ENCODE results near the gene LPIN1.

The LPIN1 gene

DNA sequence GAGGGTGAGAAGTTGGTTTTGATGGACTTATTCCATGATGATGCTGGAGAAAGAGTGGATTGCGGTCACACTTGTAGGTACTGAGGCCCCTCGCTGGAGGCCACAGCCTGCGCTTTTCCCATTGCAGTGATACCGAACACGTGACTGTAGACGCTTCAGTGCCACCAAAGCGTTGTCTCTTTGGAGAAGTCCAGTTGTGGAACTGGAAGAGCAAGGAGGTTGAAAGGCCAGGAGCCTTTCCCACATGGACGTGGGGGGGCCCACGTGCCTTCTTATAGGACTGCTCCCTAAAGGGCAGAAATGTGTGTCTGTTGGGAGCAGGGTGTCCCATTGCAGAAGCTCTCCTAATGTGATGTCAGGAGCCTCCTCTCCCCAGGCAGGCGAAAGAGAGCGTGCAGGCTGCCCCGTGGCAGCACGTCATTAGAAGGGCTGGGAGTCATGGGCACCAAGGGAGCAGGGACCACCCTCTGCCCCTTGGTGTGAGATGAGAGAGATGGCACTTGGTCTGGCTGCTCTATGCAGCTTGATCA, 31.5 kb downstream of the LPIN1 start:
- TF ChIP-seq, protein P1, sequence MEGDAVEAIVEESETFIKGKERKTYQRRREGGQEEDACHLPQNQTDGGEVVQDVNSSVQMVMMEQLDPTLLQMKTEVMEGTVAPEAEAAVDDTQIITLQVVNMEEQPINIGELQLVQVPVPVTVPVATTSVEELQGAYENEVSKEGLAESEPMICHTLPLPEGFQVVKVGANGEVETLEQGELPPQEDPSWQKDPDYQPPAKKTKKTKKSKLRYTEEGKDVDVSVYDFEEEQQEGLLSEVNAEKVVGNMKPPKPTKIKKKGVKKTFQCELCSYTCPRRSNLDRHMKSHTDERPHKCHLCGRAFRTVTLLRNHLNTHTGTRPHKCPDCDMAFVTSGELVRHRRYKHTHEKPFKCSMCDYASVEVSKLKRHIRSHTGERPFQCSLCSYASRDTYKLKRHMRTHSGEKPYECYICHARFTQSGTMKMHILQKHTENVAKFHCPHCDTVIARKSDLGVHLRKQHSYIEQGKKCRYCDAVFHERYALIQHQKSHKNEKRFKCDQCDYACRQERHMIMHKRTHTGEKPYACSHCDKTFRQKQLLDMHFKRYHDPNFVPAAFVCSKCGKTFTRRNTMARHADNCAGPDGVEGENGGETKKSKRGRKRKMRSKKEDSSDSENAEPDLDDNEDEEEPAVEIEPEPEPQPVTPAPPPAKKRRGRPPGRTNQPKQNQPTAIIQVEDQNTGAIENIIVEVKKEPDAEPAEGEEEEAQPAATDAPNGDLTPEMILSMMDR (IDR thresholded peaks at IDR 0.05; ENCODE audit: unreplicated experiment in 3 of 3), result no peak
- H3K4me1 Mint-ChIP-seq, result no peaks in the 10 kb centered on the region

DNA sequence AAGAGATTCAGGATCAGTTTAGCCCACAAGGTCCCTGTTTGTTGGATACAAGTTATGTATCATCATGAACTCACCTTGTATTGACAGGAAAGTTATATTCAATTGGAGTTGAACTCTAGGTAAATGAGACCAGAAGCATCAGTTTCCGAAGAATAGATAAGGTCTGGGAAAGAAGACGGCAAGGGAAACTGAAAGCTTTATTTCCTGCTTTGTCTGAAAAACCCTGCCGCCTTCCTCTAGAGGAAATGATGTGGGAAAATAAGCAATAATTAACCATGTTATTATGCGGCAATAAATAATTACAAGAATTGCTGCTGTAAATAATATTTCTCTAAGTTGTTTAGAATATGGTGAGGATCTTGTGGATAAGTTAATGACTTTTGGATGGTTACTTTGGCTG, 32.0 kb downstream of the LPIN1 start:
- Mint-ChIP-seq H3K27ac (no peak overlapping the region), H3K4me3 (no peak overlapping the region), H3K27me3 (ENCODE audit: low read depth) (no peaks in the 10 kb centered on the region), H3K4me1 (no peaks in the 10 kb centered on the region), H3K36me3 (ENCODE audit: low read depth) (peaks cover 65% of the 10 kb centered on the region), H3K9me3 (no peaks in the 10 kb centered on the region)
- TF ChIP-seq, protein P1 (IDR thresholded peaks at IDR 0.05; ENCODE audit: unreplicated experiment in 3 of 3), result no peak

More for the DNA sequence above, 31.5 kb downstream of the LPIN1 start:
- H3K27ac Mint-ChIP-seq, result no peak overlapping the region
- no peaks in the 10 kb centered on the region for H3K27me3 Mint-ChIP-seq (ENCODE audit: low read depth)
- H3K36me3 Mint-ChIP-seq (ENCODE audit: low read depth), result peaks cover 64% of the 10 kb centered on the region
- no peaks in the 10 kb centered on the region for H3K9me3 Mint-ChIP-seq
- no peak overlapping the region for H3K4me3 Mint-ChIP-seq

DNA sequence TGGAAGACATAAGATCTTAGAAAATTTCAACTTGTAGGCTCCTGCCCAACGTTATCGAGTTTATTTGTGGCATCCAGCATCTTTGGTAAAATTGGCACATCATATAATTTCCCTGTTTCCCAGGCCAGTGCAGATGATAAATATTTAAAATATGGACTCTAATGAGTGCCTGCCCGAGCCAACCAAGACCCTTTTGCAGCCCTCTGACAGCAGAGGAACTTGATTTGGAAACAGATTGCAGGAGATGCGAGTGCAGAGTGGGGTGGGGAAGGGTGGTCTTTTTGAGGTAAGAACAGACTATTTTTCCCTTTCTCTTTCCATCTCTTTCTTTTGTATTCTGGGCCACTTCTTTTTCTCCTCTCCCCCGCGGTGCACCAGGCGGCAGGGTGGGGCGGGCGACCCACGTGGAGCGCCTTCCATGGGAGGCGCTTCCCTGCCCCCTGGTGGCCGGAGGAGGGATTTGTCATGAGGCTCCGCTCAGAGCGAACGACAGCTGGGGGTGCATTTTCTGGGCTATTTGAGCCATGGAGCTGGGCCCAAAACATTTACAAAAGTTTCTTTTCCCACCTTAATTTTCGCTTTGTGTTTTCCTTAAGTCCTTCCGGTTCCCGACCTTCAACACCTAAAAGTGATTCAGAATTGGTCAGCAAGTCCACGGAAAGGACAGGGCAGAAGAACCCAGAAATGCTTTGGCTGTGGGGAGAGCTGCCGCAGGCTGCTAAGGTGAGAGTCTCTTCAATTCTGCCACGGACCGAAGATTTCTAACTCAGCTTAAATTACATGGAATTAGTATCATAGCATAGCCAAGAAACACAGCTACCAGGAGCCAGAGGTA, 32.7 kb downstream of the LPIN1 start:
- no peak overlapping the region for H3K4me3 Mint-ChIP-seq
- TF ChIP-seq, protein P1 (IDR thresholded peaks at IDR 0.05; ENCODE audit: unreplicated experiment in 3 of 3), result peak; percentile 94 to 97 (median 97)
- H3K27me3 Mint-ChIP-seq (ENCODE audit: low read depth), result no peaks in the 10 kb centered on the region
- H3K27ac Mint-ChIP-seq, result no peak overlapping the region
- H3K9me3 Mint-ChIP-seq, result no peaks in the 10 kb centered on the region
- no peaks in the 10 kb centered on the region for H3K4me1 Mint-ChIP-seq
- H3K36me3 Mint-ChIP-seq (ENCODE audit: low read depth), result peaks cover 64% of the 10 kb centered on the region

DNA sequence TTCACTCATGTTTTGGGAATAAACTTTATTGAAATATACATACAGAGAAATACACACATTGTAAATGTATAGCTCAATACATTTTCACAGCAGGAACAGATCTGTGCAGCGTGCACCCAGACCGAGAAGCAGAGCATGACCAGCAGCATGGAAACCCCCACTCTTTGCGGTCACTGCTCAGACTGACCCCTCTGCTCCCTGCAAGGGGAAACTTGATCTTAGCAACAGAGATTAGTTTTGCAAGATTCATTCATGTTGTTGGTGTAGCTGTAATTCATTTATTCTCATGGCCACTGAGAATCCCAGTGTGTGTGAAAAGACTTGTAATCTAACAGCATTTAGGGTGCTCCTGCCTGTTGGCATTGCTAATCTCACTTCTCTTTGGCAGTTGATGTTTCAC, 35.2 kb downstream of the LPIN1 start:
- Mint-ChIP-seq H3K36me3 (ENCODE audit: low read depth) (peaks cover 65% of the 10 kb centered on the region), H3K27me3 (ENCODE audit: low read depth) (no peaks in the 10 kb centered on the region), H3K4me1 (no peaks in the 10 kb centered on the region), H3K4me3 (no peak overlapping the region), H3K27ac (no peak overlapping the region), H3K9me3 (no peaks in the 10 kb centered on the region)
- TF ChIP-seq, protein P1 (IDR thresholded peaks at IDR 0.05; ENCODE audit: unreplicated experiment in 3 of 3), result no peak

DNA sequence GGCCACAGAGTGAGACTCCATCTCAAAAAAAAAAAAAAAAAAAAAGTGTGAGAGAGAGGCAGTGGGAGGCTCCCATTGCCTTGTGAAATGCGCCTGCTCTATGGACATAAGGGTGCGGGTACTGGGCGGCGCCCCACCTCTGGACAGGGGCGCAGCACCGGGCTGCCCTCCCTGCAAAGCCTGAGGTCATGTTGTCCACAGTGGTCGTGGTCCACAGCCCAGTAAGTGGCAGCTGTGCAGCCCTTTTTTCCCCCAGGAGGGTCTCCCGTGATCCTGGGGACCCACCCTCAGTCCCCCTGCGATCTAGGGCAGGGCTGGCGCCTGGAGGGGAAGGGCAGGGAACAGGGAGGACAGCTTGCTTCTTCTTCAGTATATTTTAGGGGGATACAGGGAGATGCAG, 37.8 kb downstream of the LPIN1 start:
- H3K9me3 Mint-ChIP-seq, result no peaks in the 10 kb centered on the region
- TF ChIP-seq, protein P1 (IDR thresholded peaks at IDR 0.05; ENCODE audit: unreplicated experiment in 3 of 3), result no peak

More for the DNA sequence above, 37.8 kb downstream of the LPIN1 start:
- H3K36me3 Mint-ChIP-seq (ENCODE audit: low read depth), result peaks cover 70% of the 10 kb centered on the region
- no peak overlapping the region for H3K27ac Mint-ChIP-seq
- H3K4me1 Mint-ChIP-seq, result no peaks in the 10 kb centered on the region
- no peak overlapping the region for H3K4me3 Mint-ChIP-seq
- H3K27me3 Mint-ChIP-seq (ENCODE audit: low read depth), result no peaks in the 10 kb centered on the region
